ENCODE results near the gene CDK5RAP2.

DNA sequence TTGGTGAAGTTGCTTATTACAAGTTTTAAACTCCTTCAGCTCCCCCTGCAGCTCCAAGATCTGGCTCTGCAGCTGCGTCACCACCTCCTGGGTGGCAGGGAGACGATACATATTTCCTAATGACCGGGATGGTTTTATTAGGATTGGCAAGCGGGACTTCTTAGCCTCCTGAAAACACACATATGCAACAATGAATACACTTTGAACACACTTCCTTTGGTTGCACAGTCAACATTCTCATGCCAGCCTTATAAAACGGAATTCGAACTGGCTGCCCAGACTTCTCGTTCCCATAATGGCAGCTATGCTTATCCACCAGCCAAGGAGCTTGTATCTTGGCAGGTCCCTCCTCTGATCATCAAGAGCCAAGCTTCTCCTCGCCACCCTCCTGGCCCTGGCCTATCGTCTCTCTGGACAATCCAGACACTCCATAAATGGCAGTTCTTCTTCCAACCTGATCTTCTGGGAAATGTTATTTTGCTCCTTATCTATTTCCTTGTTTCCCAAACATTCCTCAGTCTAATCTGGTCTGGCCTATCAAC lies 131.9 kb downstream of the CDK5RAP2 start:
- TF ChIP-seq POLR2A (IDR thresholded peaks at IDR 0.05) (no peak), CTCF (IDR thresholded peaks at IDR 0.05) (no peak)

All from vagina (tissue), 2 donors.